ENCODE measurements around the gene LBHD1.
A peak's percentile ranks its signal among the peaks of the same experiment; 100 is the strongest.
"Not testable (repeated sequence)": the region's sequence is repeated elsewhere in the genome, so short reads cannot be mapped to it uniquely, and the experiment has no call there.

Gene LBHD1

DNA sequence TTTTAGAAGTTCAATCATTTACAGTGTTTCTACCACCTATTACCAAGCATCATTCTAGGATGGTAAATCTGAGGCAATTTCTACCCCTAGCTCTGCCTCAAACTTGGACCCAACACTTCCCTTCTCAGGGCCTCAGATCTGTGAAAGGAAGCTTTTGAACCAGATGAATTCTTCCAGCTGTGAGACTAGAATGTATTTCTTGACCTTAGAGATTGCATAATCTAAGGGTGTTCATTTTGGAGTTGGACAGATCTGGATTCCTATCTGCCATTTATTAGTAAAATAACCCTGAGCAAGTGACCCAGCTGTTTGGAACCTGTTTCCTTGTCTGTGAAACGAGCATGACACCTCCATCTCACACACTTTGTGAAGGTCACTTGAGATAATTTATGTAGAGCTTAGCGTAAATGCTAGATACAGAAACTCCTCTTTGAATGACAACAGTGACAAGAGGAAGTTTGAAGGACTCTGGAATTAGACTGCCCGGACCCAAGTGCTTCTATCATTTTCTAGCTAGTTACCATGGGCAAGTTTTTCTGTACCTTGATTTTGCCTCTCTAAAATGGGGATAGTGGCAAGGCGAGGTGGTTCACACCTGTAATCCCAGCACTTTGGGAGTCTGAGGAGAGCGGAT is 15.2 kb downstream of the LBHD1 start:
- FAIRE-seq: no peak

DNA sequence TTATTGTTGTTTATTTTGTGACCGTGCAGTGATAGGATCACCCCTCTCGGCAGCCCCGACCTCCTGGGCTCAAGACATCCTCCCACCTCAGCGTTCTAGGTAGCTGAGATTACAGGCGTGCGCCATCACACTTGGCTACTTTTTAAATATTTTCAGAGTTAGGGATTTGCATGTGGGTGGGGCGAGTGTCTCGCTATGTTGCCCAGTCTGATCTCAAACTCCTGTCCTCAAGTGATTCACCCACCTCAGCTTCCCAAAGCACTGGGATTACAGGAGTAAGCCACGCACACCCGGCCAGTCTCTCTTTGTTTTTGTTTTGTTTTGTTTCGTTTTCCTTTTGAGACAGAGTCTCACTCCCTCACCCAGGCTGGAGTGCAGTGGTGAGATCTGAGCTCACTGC is 17.8 kb downstream of the LBHD1 start:
- FAIRE-seq: no peak

DNA sequence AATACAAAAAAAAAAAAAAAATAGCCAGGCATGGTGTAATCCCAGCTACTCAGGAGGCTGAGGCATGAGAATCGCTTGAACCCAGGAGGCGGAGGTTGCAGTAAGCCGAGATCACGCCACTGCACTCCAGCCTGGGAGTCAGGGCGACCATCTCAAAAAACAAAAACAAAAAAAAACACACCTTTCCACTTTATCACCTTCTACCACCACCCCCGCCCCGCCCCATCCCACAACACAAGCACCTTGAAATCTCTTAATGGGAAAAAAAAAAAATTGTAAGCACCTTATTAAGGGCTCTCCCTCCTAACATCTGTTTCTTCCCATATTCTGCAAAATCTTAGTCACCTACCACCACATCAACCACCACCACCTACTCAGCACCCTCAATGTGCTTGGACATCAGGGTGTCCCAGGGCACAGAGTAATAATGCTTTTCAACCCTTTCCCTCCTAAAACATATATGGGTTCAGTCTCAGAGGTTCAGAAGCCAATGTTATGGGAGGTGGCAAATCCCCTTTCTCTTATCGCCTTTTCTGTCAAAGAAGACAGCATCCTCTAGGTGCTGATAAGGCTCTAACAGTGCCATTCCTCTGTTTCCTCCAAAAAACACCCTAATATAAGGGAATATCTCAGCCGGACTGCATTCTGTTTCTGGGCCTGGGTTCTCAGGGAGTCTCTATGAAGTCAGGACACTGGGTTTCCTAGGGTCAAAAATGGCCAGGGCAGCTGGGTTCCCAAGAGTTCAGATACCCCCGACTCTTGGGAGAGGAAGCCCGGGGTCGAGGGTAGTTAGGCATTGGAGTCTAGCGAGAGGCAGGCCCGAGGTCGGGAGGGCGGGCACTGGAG is 19.7 kb downstream of the LBHD1 start:
- FAIRE-seq: no peak

DNA sequence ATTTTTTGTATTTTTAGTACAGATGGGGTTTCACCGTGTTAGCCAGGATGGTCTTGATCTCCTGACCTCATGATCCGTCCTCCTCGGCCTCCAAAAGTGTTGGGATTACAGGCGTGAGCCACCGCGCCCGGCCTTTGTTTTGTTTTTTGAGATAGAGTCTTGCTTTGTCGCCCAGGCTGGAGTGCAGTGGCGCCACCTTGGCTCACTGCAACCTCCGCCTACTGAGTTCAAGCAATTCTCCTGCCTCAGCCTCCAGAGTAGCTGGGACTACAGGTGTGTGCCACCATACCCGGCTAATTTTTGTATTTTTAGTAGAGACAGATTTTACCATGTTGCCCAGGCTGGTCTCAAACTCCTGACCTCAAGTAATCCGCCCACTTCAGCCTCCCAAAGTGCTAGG is 21.8 kb downstream of the LBHD1 start:
- not testable (repeated sequence) for FAIRE-seq

DNA sequence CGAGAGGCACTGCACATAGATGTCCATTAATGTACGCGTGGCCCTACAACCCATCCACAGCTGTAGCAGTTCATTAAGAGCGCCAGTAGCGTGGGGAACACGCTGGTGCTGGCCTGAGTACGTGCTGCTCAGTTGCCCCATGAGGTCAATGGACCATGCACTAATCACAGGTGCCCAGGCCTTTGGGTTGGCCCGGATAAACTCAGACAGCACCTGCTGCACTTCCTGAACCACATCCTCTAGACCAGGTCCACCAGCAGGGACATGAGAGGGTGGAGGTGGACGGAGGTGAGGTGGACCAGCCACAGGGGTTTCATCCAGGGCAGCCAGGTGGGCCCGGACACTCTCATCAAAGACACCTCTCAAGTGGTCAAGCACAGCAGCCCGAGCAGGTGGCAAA is 22.6 kb downstream of the LBHD1 start:
- no peak for FAIRE-seq

DNA sequence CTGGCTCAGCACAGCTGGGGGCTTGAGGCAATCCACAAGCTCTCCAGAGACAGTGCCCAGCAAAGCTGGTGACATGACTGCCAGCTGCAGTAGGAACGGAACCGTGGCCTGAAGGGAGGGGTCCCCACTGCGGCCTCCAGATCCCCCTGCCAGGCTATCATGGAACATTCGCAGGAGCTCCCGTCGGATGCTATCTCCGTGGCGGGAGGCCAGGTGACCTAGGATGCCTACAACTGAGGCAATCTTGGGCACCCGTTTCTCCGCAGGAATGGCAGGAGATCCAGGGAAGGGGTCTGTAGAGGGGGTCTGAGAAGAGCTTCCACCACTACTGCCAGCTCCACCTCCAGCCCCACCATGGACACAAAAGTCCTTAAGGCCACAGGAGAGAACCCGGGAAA is 23.1 kb downstream of the LBHD1 start:
- FAIRE-seq: no peak

DNA sequence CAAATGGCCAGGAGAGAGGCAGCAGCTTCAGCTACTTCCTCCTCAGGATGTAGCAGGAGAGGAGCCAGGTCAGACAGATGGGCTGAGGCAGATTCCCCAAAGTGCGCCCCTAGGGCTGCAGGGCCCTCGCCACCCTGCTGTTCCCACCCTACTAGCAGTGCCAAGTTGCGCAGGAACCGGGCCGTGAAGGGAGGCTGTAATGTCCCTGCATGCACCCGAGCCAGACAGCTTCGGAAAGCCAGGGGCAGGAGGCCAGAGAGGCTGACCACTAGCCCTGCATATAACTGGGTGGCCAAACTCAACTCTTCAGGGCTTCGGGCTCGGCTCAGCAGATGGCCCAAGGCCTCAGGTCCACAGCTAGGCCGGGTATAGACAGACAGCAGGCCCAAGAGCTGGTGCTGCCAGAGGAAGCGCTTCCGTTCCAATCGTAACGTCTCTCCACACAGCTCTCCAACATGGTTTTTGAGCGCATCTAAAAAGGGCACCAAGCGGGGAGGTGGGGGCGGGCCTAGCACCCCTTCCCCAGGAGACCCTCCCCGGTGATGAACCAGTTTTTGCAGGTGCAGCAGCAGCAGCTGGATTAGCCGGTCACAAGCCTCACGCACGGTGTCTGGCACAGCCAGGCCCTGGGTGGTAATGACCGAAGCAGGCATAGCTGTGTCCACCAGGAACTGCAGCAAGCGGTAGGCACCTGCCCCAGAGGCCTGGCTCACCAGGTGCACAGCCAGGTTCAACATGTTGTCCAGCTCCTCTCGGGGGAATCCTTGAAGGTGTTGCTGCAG is 23.7 kb downstream of the LBHD1 start:
- FAIRE-seq: no peak

DNA sequence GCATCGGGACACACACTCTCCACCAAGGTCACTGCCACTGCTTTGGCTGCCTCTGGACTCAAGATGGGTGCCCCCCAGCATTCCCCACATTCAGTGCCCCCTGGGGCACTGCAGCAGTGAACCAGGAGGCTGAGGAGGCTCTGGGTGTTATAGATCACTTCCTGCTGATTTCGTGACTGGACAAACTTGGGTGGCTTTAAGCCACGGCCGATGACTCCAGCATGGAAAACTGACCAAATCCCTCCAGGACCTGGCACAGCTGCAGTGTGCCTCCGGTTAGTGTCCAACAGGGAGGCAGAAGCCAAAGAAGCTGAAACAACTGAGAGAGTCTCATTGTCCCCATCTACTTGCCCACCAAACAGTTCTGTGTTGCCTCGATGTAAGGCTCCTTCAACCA is 24.5 kb downstream of the LBHD1 start:
- no peak for FAIRE-seq

DNA sequence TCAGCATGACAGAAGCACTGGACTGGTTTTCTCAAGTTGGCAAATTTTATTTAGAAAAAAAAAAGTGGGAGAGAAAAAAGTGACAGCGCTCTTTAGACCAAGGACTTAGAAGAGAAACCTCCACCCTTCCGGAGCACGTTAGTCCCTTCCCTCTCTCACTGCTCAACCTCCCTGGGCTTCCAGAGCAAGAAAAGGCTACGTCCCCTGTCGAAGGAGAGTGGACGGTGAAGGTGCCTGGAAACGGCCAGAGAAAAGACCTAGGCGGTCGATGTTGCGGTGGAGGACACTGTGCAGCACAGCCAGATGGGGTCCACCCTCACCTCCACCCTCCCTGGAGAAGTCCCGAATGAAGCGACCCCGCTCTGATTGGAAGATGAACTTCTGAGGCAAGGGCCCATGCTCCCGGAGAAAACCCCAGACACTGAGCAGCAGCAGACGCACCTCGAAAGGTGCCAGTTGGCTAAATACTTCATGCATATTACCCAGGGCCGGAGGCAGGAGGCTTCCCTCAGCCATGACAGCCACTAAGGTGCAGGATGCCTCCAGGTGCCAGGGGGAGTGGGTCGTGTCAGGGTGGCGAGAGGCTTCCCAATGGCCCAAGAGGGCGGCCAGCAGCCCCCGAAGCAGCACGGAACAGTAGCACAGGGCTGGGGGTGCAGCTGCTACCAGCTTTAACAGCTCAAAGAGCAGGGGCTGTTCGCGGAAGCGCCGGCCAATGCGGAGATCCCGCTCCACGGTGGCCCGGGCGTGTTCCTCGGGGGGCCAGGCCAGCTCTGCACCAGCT is 25.1 kb downstream of the LBHD1 start:
- no peak for FAIRE-seq

DNA sequence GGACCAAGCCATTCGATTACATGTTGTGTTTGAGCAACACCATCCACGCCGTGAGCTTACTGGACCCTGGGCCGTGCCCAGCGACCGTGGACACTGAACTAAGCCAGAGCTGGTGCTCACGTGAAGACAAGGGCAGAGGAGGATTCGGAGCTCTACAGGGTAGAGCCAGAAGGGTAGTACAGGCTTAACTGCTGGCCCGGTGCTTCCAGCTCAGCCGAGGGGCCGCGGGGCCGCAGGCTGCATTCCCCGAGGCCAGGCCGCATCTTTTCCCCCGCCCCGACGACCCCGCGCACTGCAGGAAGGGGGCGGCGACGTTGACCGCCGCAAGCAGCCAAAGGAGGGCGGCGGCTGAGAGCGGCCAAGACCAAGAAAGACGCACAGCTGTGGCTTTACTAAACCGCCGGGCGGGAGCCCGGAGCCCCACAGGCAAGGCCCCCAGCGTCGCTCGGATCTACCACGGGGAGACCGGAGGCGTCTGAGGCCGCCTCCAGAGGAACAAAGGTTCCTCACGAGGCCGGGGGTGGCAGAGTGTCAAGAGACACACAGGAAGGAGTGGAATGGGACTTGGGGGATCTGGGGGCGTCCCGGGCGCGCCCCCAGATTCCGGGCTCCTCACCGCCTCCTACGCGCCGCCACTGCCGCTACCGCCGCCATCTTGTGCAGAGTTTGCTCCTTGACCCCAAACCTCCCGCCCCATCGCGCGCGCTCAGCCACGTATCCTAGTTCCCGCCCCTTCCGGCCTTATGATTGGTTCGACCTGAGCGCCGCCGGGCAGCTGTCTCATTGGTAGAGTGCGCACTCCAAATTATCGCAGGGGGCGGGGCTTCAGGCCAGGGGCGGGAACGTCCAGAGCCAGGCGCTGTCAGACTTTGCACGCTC is 25.9 kb downstream of the LBHD1 start, which contains the start of gene GANAB:
Gene GANAB, minus strand, starts transcription at position 668 of the 879 bp plus-strand sequence. Its CDS starts 14 bp downstream, at position 654.
- peak; percentile 96 for FAIRE-seq

DNA sequence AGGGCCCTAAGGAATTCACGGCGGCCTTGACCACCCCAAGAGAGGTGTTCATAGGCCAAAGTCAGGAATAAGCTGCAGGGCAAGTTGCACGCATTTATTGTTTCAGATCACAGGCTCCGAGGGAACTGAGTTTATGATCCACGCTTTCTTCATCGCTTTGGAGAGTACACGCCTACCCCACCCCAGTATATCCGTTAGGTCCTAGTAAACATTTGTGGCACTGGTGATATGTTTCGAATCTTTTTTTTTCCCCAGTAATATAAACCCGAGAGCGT is 26.5 kb downstream of the LBHD1 start:
- FAIRE-seq: no peak

DNA sequence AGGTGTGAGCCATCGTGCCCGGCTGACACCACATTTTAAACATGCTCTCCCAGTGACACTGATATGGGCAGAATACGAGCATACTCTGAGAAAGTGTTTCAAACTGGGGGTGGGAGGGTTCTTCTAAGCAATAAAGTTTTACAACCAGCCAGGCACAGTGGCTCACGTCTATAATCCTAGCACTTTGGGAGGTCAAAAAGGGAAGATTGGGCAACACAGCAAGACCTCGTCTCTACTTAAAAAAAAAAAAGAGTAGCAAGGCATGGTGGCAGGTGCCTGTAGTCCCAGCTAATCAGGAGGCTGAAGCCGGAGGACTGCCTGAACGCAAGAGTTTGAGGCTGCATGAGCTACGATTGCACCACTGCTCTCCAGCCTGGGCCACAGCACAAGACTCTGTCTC is 27.8 kb downstream of the LBHD1 start:
- no peak for FAIRE-seq

DNA sequence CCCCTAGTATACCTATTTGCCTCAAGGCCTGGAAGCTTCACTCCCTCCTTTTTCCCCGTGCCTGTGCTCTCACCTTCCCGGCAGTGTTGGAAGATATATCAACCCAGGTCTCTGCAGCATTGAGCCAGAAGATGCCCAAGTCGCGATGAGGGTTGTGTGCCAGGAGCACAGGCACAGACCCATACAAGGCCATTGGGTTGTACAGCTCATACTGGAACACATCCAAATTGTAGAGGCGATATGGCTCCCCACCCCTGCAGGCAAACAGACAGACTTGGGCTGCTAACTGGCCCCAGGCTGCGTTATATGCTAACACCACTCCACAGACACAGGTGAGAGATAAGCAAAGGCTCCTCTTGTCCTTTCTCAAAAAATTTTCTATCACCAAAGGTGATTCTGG is 39.6 kb downstream of the LBHD1 start:
- no peak for FAIRE-seq

DNA sequence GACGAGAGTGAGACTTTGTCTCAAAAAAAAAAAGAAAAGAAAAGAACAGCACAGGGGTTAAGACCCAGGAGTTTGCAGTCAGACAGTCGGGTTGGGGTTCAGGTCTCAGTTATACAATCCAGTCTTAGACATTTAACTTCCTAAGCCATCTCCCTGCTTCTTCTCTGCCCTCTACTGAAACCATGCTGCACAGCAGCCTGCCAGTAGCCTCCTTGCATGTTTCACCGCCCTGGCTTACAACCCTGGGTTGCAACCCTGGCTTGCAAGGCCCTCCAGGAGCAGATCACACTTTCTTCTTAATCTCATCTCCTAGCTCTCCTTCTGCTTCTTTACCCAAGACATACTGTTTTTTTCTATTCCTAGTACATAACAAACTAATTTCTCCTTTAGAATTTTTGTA is 44.4 kb downstream of the LBHD1 start:
- peak; percentile 78 for FAIRE-seq

DNA sequence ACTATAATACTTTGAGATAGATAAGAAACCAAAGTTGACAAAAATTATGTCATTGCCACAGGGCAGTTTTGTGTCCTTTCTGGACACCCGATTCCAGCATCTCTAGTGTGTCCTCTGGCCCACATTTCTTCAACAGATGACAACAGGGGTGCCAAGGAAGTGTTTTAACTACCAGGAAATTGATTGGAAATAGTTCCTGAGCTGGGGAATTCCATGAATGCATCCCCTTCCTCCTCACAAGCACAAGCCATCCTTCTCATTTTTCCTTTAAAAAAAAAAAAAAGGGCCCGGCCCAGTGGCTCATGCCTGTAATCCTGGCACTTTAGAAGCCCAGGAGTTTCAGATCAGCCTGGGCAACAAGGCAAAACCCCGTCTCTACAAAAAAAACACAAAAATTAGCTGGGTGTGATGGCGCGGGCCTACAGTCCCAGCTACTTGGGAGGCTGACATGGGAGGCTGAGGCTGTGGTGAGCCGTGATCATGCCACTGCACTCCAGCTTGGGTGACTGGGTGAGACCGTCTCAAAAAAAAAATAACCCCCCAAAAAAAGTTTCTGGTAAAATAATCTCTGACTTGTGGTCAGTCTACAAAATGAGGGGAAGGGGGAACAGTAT is 49.5 kb downstream of the LBHD1 start:
- no peak for FAIRE-seq

DNA sequence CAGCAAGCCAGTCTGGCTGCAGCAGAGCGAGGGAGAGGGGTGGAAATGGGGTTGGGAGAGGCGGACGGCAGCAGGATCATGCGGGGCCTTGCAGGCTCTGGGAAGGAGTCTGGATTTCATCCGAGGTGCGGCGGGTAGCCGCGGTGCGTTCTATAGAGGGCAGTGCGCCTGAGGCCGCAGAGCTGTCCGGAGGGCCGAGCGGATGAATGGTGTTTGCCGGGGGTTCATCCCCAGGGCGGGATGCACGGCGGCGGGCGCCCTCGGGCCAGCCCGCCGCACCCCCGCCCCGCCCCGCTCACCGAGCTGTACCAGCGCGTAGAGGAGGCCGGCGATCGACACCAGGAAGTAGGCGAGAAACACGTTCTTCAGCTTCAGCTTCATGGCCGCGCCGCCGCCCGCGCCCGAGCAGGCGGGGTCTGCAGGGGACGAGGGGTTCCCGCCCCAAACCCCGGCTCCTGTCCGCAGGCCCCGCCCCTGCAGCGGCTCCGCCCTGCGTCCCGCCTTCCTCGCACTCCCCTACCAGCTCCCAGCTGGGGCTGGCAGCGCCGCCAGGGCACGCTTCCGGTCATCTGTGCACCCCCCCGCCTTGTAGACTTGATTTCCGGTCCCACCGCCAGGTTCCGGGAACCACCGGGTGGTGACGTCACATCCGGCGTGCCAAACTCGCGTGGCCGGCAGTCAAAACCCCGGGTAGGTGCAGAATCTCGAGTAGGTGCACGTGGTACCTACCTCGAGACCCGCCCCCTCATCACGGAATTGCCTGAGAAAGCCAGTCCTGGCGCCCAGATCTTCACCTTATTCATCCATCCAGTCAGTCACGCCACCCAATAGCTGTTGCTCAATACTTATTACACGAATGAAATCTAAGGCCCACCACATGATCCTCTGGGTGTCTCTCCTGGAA is 50.2 kb downstream of the LBHD1 start, which contains the start of gene B3GAT3:
Gene B3GAT3, minus strand, starts transcription at position 420 of the 904 bp plus-strand sequence. Its CDS starts 39 bp downstream, at position 381.
- FAIRE-seq: peak; percentile 95

DNA sequence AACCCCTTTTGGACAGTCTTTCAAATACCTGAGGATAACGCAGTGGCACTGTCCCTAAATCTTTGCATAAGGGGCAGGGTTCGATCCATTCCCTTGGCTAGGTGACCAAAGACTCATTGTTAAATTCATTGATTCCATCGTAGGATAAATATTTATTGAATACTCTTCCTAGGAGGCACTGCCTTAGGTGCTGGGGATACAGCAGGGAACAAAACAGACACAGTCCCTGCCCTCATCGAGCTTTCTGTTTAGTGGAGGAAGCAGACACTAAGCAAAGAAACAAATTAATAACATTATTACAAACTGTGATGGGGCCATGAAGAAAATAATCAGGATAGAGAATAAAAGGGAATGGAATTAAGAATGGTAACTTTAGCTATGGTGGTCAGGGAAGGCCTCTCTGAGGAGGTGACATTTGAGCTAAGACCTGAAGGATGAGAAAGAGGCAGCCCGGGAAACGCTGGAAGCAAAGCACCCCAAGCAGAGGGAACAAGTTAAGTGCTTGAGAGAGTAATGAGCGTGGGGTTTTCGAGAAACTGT is 51.0 kb downstream of the LBHD1 start:
- FAIRE-seq: no peak

DNA sequence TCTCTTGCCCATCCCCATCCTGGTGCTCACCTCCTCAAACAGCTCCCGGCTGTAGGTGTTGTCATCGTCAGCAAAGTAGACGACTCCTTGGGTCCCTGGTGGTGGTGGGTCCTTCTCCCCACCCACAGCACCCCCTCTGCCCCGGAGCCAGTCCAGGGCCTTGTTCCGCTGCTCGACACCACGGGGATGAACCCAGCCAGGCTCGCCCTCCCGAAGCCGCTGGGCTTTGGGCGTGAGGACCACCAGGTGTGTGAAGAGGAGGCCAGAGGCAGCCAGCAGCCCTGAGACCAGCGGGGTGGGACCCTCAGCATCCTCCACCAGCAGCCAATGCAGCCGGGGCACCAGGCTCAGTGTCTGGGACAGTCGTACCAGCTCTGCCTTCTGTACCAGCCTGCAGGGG is 55.1 kb downstream of the LBHD1 start:
- FAIRE-seq: not testable (repeated sequence)

DNA sequence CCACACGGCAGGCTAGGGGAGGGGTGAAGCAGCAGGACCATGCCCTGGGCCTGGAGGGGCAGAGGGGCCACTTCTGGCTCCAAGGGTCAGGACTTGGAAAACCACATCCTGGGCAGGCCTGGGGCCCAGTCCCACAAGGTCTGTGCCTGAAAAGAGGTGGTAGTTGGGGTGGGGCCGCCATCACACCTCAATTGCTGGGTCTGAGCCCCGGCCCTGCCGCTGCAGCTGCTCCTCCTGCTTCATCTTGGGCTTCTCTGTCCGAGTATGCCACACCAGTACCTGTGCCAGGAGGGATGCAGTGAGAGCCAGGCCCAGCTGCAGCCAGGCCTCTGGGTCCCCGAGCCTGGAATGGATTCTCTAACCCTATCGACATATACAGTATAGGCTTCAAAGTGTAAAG is 56.5 kb downstream of the LBHD1 start:
- no peak for FAIRE-seq

DNA sequence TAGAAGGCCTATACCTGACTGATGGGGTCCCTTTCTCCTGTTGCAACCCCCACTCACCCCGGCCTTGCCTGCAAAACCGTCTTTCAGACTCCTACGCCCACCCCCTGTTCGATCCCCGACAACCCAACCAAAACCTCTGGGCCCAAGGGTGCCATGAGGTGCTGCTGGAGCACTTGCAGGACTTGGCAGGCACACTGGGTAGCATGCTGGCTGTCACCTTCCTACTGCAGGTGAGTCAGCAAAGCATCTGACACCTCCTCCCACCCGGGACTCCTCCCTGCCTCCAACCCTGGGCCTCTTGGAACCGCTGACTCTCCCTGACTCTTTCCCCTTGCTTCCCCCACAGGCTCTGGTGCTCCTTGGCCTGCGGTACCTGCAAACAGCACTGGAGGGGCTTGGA is 57.8 kb downstream of the LBHD1 start:
- FAIRE-seq: no peak
